Ishikawa (cell line): Measurements from ENCODE around the gene MARS1.

Experiments
- CEBPB ChIP-seq: IDR thresholded peaks from 2 replicates; pipeline ENCODE4 v1.6.1; 2012
- EP300 ChIP-seq: IDR thresholded peaks from 2 replicates; pipeline ENCODE4 v1.6.1; 2012; ENCODE audit warnings: borderline replicate concordance
- FOXM1 ChIP-seq: IDR thresholded peaks from 2 replicates; pipeline ENCODE4 v1.6.1; 2012; ENCODE audit warnings: low read depth, borderline replicate concordance
- NFIC ChIP-seq: IDR thresholded peaks from 2 replicates; pipeline ENCODE4 v1.6.1; 2012
- RAD21 ChIP-seq: IDR thresholded peaks from 2 replicates; pipeline ENCODE4 v1.6.1; 2012; ENCODE audit warnings: low read depth
- TAF1 ChIP-seq: IDR thresholded peaks from 2 replicates; pipeline ENCODE4 v1.6.1; 2012; ENCODE audit warnings: low read depth, mild to moderate bottlenecking
- YY1 ChIP-seq: IDR thresholded peaks from 2 replicates; pipeline ENCODE4 v1.6.1; 2012; ENCODE audit warnings: low read depth
- ZBTB7A ChIP-seq: IDR thresholded peaks from 2 replicates; pipeline ENCODE4 v1.6.1; 2012; ENCODE audit warnings: low read depth
- TF ChIP-seq, protein P1 (sequence below): IDR thresholded peaks from 2 replicates; pipeline ENCODE4 v1.6.1; 2012; ENCODE audit warnings: low read depth, mild to moderate bottlenecking
- TF ChIP-seq, protein P2 (sequence below): IDR thresholded peaks from 2 replicates; pipeline ENCODE4 v1.6.1; 2012
- TF ChIP-seq, protein P3 (sequence below): IDR thresholded peaks from 2 replicates; pipeline ENCODE4 v1.6.1; 2012

DNA sequence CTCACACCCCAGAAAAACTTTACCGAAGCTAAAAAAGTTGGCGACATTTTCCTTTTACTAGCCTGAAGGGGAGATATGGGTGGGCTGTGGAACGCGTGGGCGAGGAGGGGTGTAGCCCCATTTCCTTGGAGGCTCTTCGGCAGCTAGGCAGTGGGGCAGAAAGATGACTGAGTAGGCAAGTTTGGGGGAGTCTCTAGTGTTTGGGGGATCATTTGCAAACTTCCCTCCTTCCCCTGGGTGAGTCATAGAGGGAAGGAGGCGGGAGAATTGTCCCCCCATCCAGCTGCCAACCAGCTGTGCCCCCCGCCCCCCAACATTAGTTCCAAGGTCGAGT is 26.0 kb upstream of the MARS1 start:
- TF ChIP-seq RAD21 (no peak), YY1 (no peak), NFIC (no peak), EP300 (no peak), TAF1 (no peak), FOXM1 (no peak), CEBPB (no peak), ZBTB7A (peak; percentile 44)
- TF ChIP-seq, protein P1, sequence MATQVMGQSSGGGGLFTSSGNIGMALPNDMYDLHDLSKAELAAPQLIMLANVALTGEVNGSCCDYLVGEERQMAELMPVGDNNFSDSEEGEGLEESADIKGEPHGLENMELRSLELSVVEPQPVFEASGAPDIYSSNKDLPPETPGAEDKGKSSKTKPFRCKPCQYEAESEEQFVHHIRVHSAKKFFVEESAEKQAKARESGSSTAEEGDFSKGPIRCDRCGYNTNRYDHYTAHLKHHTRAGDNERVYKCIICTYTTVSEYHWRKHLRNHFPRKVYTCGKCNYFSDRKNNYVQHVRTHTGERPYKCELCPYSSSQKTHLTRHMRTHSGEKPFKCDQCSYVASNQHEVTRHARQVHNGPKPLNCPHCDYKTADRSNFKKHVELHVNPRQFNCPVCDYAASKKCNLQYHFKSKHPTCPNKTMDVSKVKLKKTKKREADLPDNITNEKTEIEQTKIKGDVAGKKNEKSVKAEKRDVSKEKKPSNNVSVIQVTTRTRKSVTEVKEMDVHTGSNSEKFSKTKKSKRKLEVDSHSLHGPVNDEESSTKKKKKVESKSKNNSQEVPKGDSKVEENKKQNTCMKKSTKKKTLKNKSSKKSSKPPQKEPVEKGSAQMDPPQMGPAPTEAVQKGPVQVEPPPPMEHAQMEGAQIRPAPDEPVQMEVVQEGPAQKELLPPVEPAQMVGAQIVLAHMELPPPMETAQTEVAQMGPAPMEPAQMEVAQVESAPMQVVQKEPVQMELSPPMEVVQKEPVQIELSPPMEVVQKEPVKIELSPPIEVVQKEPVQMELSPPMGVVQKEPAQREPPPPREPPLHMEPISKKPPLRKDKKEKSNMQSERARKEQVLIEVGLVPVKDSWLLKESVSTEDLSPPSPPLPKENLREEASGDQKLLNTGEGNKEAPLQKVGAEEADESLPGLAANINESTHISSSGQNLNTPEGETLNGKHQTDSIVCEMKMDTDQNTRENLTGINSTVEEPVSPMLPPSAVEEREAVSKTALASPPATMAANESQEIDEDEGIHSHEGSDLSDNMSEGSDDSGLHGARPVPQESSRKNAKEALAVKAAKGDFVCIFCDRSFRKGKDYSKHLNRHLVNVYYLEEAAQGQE, result no peak
- TF ChIP-seq, protein P2, sequence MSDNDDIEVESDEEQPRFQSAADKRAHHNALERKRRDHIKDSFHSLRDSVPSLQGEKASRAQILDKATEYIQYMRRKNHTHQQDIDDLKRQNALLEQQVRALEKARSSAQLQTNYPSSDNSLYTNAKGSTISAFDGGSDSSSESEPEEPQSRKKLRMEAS, result no peak
- TF ChIP-seq, protein P3, sequence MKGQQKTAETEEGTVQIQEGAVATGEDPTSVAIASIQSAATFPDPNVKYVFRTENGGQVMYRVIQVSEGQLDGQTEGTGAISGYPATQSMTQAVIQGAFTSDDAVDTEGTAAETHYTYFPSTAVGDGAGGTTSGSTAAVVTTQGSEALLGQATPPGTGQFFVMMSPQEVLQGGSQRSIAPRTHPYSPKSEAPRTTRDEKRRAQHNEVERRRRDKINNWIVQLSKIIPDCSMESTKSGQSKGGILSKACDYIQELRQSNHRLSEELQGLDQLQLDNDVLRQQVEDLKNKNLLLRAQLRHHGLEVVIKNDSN, result no peak
